ENCODE data around the gene ADGRG7.

The ADGRG7 gene

DNA sequence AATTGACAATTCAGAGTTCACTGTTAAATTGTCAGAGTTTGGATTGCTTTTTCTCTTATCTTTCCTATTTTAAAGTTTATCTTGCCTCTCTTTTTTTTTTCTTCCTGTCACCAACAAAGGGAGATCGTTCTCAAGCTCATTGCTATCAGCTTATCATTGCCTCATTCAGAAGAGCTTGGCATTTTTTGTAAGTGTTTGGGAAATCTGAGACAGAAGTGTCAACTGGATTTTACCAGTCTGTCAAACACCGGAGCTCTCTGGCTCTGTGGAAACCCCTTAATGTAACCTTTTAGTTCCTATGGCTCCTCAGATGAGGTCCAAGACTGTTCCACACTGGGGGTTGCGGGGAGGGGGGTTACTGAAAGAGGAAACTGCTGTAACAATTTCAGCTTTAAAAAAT is 89.3 kb downstream of the ADGRG7 start:
- H3K27ac Mint-ChIP-seq = no peak overlapping the region
- H3K4me1 Mint-ChIP-seq = peaks cover 4% of the 10 kb centered on the region
- H3K27me3 Mint-ChIP-seq = peaks cover 40% of the 10 kb centered on the region
- ATAC-seq (no peak), DNase-seq (no peak)
- no peaks in the 10 kb centered on the region for H3K9me3 Mint-ChIP-seq
- no peak overlapping the region for H3K4me3 Mint-ChIP-seq

GRCh38 chr3:100700708-100701107 is 91.3 kb downstream of the ADGRG7 start:
- H3K27ac Mint-ChIP-seq = no peak overlapping the region
- H3K9me3 Mint-ChIP-seq = no peaks in the 10 kb centered on the region
- no peak for ATAC-seq
- H3K27me3 Mint-ChIP-seq = peaks cover 44% of the 10 kb centered on the region
- no peak overlapping the region for H3K4me3 Mint-ChIP-seq
- DNase-seq = no peak
- H3K4me1 Mint-ChIP-seq = peaks cover 4% of the 10 kb centered on the region

- Mint-ChIP-seq H3K9me3 (no peaks in the 10 kb centered on the region), H3K27ac (no peak overlapping the region), H3K27me3 (peaks cover 41% of the 10 kb centered on the region), H3K4me3 (no peak overlapping the region), H3K4me1 (peaks cover 4% of the 10 kb centered on the region)
- DNase-seq (no peak), ATAC-seq (no peak)
Measured at GRCh38 chr3:100702082-100702979, 92.9 kb downstream of the ADGRG7 start.

DNA sequence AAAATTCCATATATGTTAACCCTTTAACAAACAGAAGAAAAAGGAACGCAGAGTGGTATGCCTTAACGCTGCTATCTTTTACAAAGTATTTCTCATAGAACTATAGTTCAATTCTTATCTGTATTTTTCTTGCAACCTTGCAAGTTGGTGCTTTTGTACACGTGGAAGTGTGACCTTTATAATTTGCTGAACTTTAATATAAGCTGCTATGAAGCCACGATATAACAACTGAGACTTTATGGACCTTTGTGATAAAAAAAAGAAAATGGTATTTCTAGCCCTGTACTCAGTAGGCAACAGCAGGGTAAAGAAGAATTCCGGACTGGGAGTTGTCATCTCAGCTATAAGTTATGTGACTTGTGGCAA is 93.6 kb downstream of the ADGRG7 start:
- ATAC-seq (no peak), DNase-seq (no peak)
- Mint-ChIP-seq H3K4me3 (no peak overlapping the region), H3K4me1 (peaks cover 5% of the 10 kb centered on the region), H3K27ac (no peak overlapping the region), H3K9me3 (peaks cover 0 to under 1% of the 10 kb centered on the region in 2 donors), H3K27me3 (peaks cover 35% of the 10 kb centered on the region)

DNA sequence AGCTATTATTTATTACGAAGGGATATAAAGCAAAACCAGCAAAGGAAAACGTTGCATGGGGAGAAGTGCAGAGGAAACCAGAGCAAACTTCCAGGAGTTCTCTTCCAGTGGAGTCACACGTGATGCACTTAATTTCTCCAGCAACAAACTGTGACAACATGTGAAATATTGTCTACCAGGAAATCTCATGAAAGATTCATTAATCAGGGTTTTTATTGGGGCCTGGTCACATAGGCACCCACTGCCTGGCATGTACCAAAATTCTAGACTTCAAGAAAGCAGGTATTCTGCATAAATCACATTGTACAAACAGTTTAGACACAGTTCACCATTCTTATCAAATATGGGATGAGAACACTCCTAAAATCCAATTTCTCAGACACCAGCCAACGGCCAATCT is 94.5 kb downstream of the ADGRG7 start:
- Mint-ChIP-seq H3K4me1 (peaks cover 14% of the 10 kb centered on the region), H3K27ac (no peak overlapping the region), H3K4me3 (no peak overlapping the region), H3K27me3 (peaks cover 26% of the 10 kb centered on the region), H3K9me3 (peaks cover 0 to 10% of the 10 kb centered on the region in 2 donors)
- ATAC-seq = no peak
- DNase-seq = no peak

DNA sequence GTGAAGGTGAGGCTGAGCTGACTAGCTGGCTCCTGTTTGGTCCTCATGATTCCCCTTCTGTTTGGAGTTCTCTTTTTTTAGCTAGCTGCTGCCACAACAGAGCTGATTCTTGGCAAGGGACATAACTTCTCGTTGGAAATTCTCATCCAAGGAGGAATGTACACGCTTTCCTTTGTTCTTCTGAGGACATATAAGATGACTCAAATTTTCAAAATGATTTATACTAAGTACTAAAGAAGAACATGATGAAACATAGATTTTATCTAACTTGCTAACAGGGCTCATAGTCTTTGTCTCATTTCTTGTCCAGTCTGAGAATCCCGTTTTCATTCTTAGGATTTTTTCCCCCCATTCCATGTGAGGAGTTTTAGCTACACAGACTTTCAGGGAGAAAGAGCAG is 97.0 kb downstream of the ADGRG7 start:
- no peak overlapping the region for H3K27ac Mint-ChIP-seq

DNA sequence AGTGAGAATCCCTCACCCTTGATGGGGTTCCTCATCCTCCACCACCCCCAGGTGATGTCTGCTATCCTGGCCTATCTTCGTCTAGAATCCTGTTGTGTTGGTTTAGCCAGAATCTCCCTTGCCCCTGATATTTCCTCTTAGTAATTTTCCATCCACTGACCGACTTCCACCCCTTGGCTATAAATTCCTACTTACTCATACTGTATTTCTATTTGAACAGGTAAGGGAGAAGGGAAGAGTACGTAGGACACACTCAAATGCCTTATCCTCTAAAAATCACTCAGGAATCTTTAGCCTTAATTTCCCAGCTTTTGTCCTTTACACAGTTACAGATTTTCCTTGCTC is 99.2 kb downstream of the ADGRG7 start:
- ATAC-seq = no peak
- peaks cover 47% of the 10 kb centered on the region for H3K4me1 Mint-ChIP-seq
- no peak for DNase-seq
- peaks cover 10% of the 10 kb centered on the region for H3K27me3 Mint-ChIP-seq
- peak overlapping the region; percentile 96 to 99 for H3K27ac Mint-ChIP-seq
- peaks cover 0 to 16% of the 10 kb centered on the region in 2 donors for H3K9me3 Mint-ChIP-seq
- peak overlapping the region; percentile 79 to 89 for H3K4me3 Mint-ChIP-seq

More for the DNA sequence above, 97.0 kb downstream of the ADGRG7 start:
- Mint-ChIP-seq H3K9me3 (peaks cover 0 to 16% of the 10 kb centered on the region in 2 donors), H3K4me3 (no peak overlapping the region), H3K27me3 (peaks cover 18% of the 10 kb centered on the region), H3K4me1 (peaks cover 28% of the 10 kb centered on the region)
- ATAC-seq (no peak), DNase-seq (no peak)

GRCh38 chr3:100708989-100709841 is 99.8 kb downstream of the ADGRG7 start, which contains the start of gene TFG:
TSS of gene TFG (plus strand) at chr3:100709494. CDS start at chr3:100713686, 4,192 bp downstream.
- DNase-seq (peak; percentile 97 to 98), ATAC-seq (peak; percentile 94)
- Mint-ChIP-seq H3K27ac (peak within 1 kb of the TSS; percentile 96 to 99), H3K9me3 (peaks cover 0 to 16% of the 10 kb centered on the region in 2 donors), H3K27me3 (peaks cover 10% of the 10 kb centered on the region), H3K4me3 (peak within 1 kb of the TSS; percentile 79 to 89), H3K4me1 (peaks cover 49% of the 10 kb centered on the region)

GRCh38 chr3:100709842-100710260 is 100.5 kb downstream of the ADGRG7 start:
- H3K4me1 Mint-ChIP-seq = peaks cover 50% of the 10 kb centered on the region
- DNase-seq (peak; percentile 38 to 43), ATAC-seq (peak; percentile 16)
- peak overlapping the region; percentile 79 to 89 for H3K4me3 Mint-ChIP-seq
- peak overlapping the region; percentile 86 to 94 for H3K27ac Mint-ChIP-seq
- peaks cover 10% of the 10 kb centered on the region for H3K27me3 Mint-ChIP-seq
- H3K9me3 Mint-ChIP-seq = peaks cover 0 to 16% of the 10 kb centered on the region in 2 donors

GRCh38 chr3:100710261-100710968 is 101.0 kb downstream of the ADGRG7 start:
- H3K27ac Mint-ChIP-seq = peak overlapping the region; percentile 86 to 94
- ATAC-seq (peak; percentile 72), DNase-seq (peak; percentile 61 to 80)
- H3K4me3 Mint-ChIP-seq = peak overlapping the region; percentile 79 to 89
- H3K4me1 Mint-ChIP-seq = peaks cover 55% of the 10 kb centered on the region
- peaks cover 4% of the 10 kb centered on the region for H3K27me3 Mint-ChIP-seq
- peaks cover 0 to 16% of the 10 kb centered on the region in 2 donors for H3K9me3 Mint-ChIP-seq

DNA sequence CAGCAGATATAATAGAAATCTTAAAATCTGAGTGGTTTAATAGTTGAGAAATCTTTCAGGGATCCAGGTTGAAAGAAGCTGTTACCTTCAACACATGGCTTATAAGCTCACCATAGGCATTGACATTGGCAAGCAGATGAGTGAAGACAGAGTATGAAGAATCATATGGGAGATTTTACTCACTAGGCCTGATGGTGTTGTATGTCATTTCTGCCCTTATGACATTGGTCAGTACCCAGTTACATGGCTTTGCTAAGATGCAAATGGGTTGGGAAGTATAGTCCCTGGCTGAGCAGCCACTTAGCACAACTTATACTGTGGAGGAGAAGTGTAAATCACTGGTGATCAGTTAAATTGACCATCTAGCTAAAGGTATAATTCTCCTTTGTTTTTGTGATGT is 105.8 kb downstream of the ADGRG7 start:
- Mint-ChIP-seq H3K27ac (no peak overlapping the region), H3K4me3 (no peak overlapping the region)
- no peak for ATAC-seq

GRCh38 chr3:100717063-100717462 is 107.7 kb downstream of the ADGRG7 start:
- H3K27ac Mint-ChIP-seq = peak overlapping the region in 1 of 2 donors; percentile 86
- ATAC-seq (no peak), DNase-seq (no peak)
- no peaks in the 10 kb centered on the region for H3K27me3 Mint-ChIP-seq
- H3K9me3 Mint-ChIP-seq = no peaks in the 10 kb centered on the region
- no peak overlapping the region for H3K4me3 Mint-ChIP-seq
- H3K4me1 Mint-ChIP-seq = peaks cover 52% of the 10 kb centered on the region

More for the DNA sequence above, 105.8 kb downstream of the ADGRG7 start:
- H3K9me3 Mint-ChIP-seq = peaks cover 0 to 5% of the 10 kb centered on the region in 2 donors
- H3K4me1 Mint-ChIP-seq = peaks cover 70% of the 10 kb centered on the region
- DNase-seq = no peak
- H3K27me3 Mint-ChIP-seq = no peaks in the 10 kb centered on the region

DNA sequence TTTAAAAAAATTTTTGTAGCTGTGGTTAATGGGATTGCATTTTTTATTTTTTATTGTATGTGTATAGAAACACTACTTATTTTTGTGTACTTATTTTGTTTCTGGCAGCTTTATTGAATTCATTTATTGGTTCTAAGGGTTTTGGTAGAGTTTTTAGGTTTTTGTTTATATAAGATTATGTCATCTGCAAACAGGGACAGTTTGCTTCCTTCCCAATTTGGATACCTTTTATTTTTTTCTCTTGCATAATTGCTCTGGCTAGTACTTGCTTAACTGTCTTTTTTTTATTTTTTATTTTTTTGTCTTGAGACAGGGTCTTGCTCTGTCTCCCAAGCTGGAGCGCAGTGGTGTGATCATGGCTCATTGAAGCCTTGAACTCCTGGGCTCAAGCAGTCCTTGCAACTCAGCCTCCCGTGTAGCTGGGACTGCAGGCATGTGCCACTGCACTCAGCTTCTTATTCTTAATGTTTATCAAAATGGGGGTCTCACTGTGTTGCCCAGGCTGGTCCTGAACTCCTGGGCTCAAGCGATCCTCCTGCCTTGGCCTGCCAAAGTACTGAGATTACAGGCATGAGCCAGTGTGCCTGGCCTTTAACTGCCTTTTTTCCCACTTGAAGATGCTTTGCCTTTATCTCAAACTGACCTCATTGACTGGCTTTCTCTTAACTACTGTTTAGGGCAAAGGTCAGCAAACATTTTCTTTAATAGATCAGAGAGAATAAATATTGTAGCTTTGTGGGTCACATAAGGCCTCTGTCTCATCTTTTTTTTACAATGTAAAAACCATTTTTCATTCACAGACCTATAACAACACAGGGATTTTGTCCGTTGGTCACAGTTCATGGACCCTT is 108.5 kb downstream of the ADGRG7 start:
- Mint-ChIP-seq H3K4me1 (peaks cover 44% of the 10 kb centered on the region), H3K27me3 (no peaks in the 10 kb centered on the region), H3K9me3 (no peaks in the 10 kb centered on the region), H3K27ac (peak overlapping the region in 1 of 2 donors; percentile 86), H3K4me3 (no peak overlapping the region)
- DNase-seq (no peak), ATAC-seq (no peak)

- no peaks in the 10 kb centered on the region for H3K27me3 Mint-ChIP-seq
- H3K4me3 Mint-ChIP-seq = no peak overlapping the region
- no peak for DNase-seq
- no peak for ATAC-seq
- H3K27ac Mint-ChIP-seq = no peak overlapping the region
- peaks cover 34% of the 10 kb centered on the region for H3K4me1 Mint-ChIP-seq
- H3K9me3 Mint-ChIP-seq = no peaks in the 10 kb centered on the region
Measured at GRCh38 chr3:100719136-100719535, 109.7 kb downstream of the ADGRG7 start.

All from stimulated activated naive CD8-positive, alpha-beta T cell treated with anti-CD3 and anti-CD28 coated beads, Interleukin-15, amount 100 ng/mL, for 72 hours (primary cell).